Measurements from ENCODE around the gene TRAF3IP3. TPM values are rescaled to one million over a fixed set of nuclear protein-coding genes. Genes with fewer than 3 reads are reported as not detected.

Gene TRAF3IP3
- polyA plus RNA-seq, 1 of the 3 experiments (the other 2 are of a cell fraction) = 0.31 TPM

GRCh38 chr1:209803568-209803967 is 47.7 kb downstream of the TRAF3IP3 start (continued):
- TF ChIP-seq REST (IDR thresholded peaks at IDR 0.05; ENCODE audit: low read depth, low read length) = no peak

GRCh38 chr1:209805341-209805781 is 49.5 kb downstream of the TRAF3IP3 start:
- Histone ChIP-seq H3K79me2 (ENCODE audit: insufficient read depth) (no peaks in the 10 kb centered on the region), H3K9ac (no peak overlapping the region), H3K4me1 (ENCODE audit: control insufficient read depth in 1 of 2, insufficient read depth in 2 of 2, low read depth in 1 of 2, low read length in 1 of 2) (peaks cover 28 to 40% of the 10 kb centered on the region in 2 experiments), H3K9me2 (no peaks in the 10 kb centered on the region), H3F3A (replicated peaks; ENCODE audit: insufficient read depth) (peaks cover 22% of the 10 kb centered on the region), H2AFZ (ENCODE audit: low read depth) (no peak overlapping the region), H3K27ac (ENCODE audit: low read depth in 2 of 2, low read length in 1 of 2) (no peak overlapping the region), H4K20me1 (ENCODE audit: insufficient read depth) (no peaks in the 10 kb centered on the region), H3K27me3 (ENCODE audit: insufficient read depth) (no peaks in the 10 kb centered on the region), H3K36me3 (replicated peaks in 1 of 2; ENCODE audit: control insufficient read depth in 1 of 2, insufficient read depth in 2 of 2, low read length in 1 of 2) (no peaks in the 10 kb centered on the region), H3K4me2 (no peak overlapping the region), H3K4me3 (ENCODE audit: low read depth in 2 of 2, low read length in 1 of 2) (no peak overlapping the region), H3K9me3 (no peaks in the 10 kb centered on the region)
- CTCF ChIA-PET = interaction anchor here (7.5 kb wide), 1 partner anchor 17 kb away, joined by 78 read pairs; no protein-coding TSS in a partner anchor
- POLR2A ChIA-PET = no interaction called here
- TF ChIP-seq POLR2AphosphoS5 (IDR thresholded peaks at IDR 0.05; ENCODE audit: low read depth, low read length) = no peak
- no peak for TF ChIP-seq JUND (IDR thresholded peaks at IDR 0.05)
- TF ChIP-seq, protein P1, sequence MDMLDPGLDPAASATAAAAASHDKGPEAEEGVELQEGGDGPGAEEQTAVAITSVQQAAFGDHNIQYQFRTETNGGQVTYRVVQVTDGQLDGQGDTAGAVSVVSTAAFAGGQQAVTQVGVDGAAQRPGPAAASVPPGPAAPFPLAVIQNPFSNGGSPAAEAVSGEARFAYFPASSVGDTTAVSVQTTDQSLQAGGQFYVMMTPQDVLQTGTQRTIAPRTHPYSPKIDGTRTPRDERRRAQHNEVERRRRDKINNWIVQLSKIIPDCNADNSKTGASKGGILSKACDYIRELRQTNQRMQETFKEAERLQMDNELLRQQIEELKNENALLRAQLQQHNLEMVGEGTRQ (IDR thresholded peaks at IDR 0.05; ENCODE audit: borderline replicate concordance, low read depth, low read length) = no peak
- no peak for TF ChIP-seq RFX5 (IDR thresholded peaks at IDR 0.05; ENCODE audit: low read length)
- no peak for TF ChIP-seq SMC3 (IDR thresholded peaks at IDR 0.05; ENCODE audit: low read depth, low read length)
- TF ChIP-seq IRF3 (IDR thresholded peaks at IDR 0.05; ENCODE audit: low read depth, low read length) = no peak
- DNase-seq = no peak
- WGBS (ENCODE audit: low lambda C conversion rate) = 94% methylated on average over 16 of the region's 19 CpGs

Data from SK-N-SH (cell line).